ENCODE results near the gene VPS41.

DNA sequence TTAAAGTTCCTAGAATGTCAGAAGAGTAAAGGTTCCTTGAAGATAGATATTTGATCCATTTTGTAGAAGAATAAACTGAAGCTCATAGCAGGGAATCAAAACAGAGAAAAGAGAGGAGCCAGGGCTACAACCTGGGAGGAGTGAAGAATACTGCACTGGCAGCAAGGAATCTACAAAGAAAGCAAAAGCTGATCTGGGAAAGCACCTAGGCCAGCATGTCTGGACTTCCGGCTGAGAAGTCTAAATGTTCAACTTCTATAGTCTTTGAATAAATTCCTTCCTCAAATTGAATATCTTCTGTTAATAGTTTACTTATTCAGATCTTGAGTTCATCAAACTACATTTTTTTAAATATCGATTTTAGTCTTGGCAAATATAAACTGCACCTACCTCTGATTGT lies 78.2 kb downstream of the VPS41 start:
- no peak for TF ChIP-seq POLR2A (IDR thresholded peaks at IDR 0.05)
- TF ChIP-seq, protein P1, sequence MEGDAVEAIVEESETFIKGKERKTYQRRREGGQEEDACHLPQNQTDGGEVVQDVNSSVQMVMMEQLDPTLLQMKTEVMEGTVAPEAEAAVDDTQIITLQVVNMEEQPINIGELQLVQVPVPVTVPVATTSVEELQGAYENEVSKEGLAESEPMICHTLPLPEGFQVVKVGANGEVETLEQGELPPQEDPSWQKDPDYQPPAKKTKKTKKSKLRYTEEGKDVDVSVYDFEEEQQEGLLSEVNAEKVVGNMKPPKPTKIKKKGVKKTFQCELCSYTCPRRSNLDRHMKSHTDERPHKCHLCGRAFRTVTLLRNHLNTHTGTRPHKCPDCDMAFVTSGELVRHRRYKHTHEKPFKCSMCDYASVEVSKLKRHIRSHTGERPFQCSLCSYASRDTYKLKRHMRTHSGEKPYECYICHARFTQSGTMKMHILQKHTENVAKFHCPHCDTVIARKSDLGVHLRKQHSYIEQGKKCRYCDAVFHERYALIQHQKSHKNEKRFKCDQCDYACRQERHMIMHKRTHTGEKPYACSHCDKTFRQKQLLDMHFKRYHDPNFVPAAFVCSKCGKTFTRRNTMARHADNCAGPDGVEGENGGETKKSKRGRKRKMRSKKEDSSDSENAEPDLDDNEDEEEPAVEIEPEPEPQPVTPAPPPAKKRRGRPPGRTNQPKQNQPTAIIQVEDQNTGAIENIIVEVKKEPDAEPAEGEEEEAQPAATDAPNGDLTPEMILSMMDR (IDR thresholded peaks at IDR 0.05), result no peak
